A549 (cell line): ENCODE results near the gene GNG7. TPM values are rescaled to one million over a fixed set of nuclear protein-coding genes. Genes with fewer than 3 reads are reported as not detected.
A peak's percentile ranks its signal among the peaks of the same experiment; 100 is the strongest.

Source experiments
- ATAC-seq, 2 experiments: fragments of 200-7000 bp in 1 of 2; fragments of >200 bp in 1 of 2; cut with Nextera tagmentation in 1 of 2; cut with Tn5 transposase in 1 of 2; 3 replicates each; pipeline versions ENCODE4 v1.8.0 to v1.9.1; 2018 to 2020; ENCODE audit warnings: mild to moderate bottlenecking in 1 of 2, moderate library complexity in 1 of 2
- CTCF ChIA-PET: fragments of 300-600 bp; sonication (Branson Sonifier 250); formaldehyde crosslinking; extraction: SDS; loops from one replicate; lab custom pipeline; 2021; ENCODE audit warnings: antibody characterized with exemption, inconsistent platforms; lab: Yijun Ruan, JAX
- POLR2A ChIA-PET: fragments of 350-600 bp; formaldehyde crosslinking; extraction: SDS; loops from one replicate; lab custom pipeline; 2021; ENCODE audit warnings: antibody characterized with exemption, inconsistent platforms; lab: Yijun Ruan, JAX
- DNase-seq, 2 experiments: peaks; one replicate each; pipeline versions ENCODE4 v3.0.0 to v3.0.0-alpha.2; 2011 to 2016; ENCODE audit warnings: low read depth in 1 of 2, low spot score in 1 of 2
- FAIRE-seq: peaks from 2 replicates; lab custom pipeline; 2011; peaks lifted over from hg19 to GRCh38; lab: Jason Lieb, UNC
- H3K27ac ChIP-seq, 2 experiments: fragments of >200 bp; sonication (Bioruptor Twin); formaldehyde crosslinking; 3 replicates each; pipeline ENCODE4 v1.5.1; 2016 to 2017
- H3K4me1 ChIP-seq: fragments of >200 bp; sonication (Bioruptor Twin); formaldehyde crosslinking; 3 replicates; pipeline ENCODE4 v1.6.1; 2016
- H3K4me2 ChIP-seq: fragments of >200 bp; sonication (Bioruptor Twin); formaldehyde crosslinking; 3 replicates; pipeline ENCODE4 v1.6.1; 2016
- H3K4me3 ChIP-seq: fragments of >200 bp; sonication (Bioruptor Twin); formaldehyde crosslinking; 3 replicates; pipeline ENCODE4 v1.5.1; 2016
- H3K9me3 ChIP-seq: fragments of >200 bp; sonication (Bioruptor Twin); formaldehyde crosslinking; 3 replicates; pipeline ENCODE4 v1.6.1; 2016
- ATOH8 ChIP-seq: fragments of 250-450 bp; sonication (Bioruptor Pico); IDR thresholded peaks from 2 replicates; pipeline ENCODE4 v1.5.0; 2020; ENCODE audit warnings: low read depth, mild to moderate bottlenecking, moderate library complexity
- BHLHE40 ChIP-seq: IDR thresholded peaks from 2 replicates; pipeline ENCODE4 v1.6.1; 2012; ENCODE audit warnings: low read depth, low read length, inconsistent platforms
- CHD2 ChIP-seq: fragments of 150-350 bp; IDR thresholded peaks from 2 replicates; pipeline ENCODE4 v1.6.1; 2014; ENCODE audit warnings: low read length; ENCODE audit not compliant: partially characterized antibody
- EHMT2 ChIP-seq: fragments of 200-600 bp; sonication (generic); IDR thresholded peaks from 2 replicates; pipeline ENCODE4 v1.6.1; 2016; ENCODE audit warnings: antibody characterized with exemption, low read depth, mild to moderate bottlenecking, moderate library complexity
- ELK1 ChIP-seq: fragments of 150-350 bp; IDR thresholded peaks from 2 replicates; pipeline ENCODE4 v1.6.1; 2014; ENCODE audit warnings: low read depth, mild to moderate bottlenecking, low read length
- EP300 ChIP-seq, 2 experiments: fragments of >200 bp; sonication (Bioruptor Twin); formaldehyde crosslinking; IDR thresholded peaks; 2 replicates in 1 of 2; 3 replicates in 1 of 2; pipeline ENCODE4 v1.6.1; 2016 to 2017
- FOSB ChIP-seq: fragments of 250-450 bp; sonication (Bioruptor Pico); IDR thresholded peaks from 2 replicates; pipeline ENCODE4 v1.5.0; 2020; ENCODE audit warnings: mild to moderate bottlenecking, moderate library complexity
- FOXS1 ChIP-seq: fragments of 250-450 bp; sonication (Bioruptor Pico); IDR thresholded peaks from 2 replicates; pipeline ENCODE4 v1.5.0; 2020; ENCODE audit warnings: mild to moderate bottlenecking, moderate library complexity
- GATA3 ChIP-seq: IDR thresholded peaks from 2 replicates; pipeline ENCODE4 v1.6.1; 2012; ENCODE audit warnings: borderline replicate concordance
- HDAC2 ChIP-seq: fragments of 200-600 bp; sonication (generic); IDR thresholded peaks from 2 replicates; pipeline ENCODE4 v1.6.1; 2016
- HES2 ChIP-seq: fragments of >200 bp; sonication (Bioruptor Twin); formaldehyde crosslinking; IDR thresholded peaks from 2 replicates; pipeline ENCODE4 v1.6.1; 2016
- HOXA7 ChIP-seq: fragments of 250-450 bp; sonication (Bioruptor Pico); IDR thresholded peaks from 2 replicates; pipeline ENCODE4 v1.5.0; 2020; ENCODE audit warnings: mild to moderate bottlenecking, moderate library complexity
- JUN ChIP-seq, 2 experiments: fragments of >200 bp; sonication (Bioruptor Twin); formaldehyde crosslinking; IDR thresholded peaks; 2 replicates in 1 of 2; 3 replicates in 1 of 2; pipeline ENCODE4 v1.6.1; 2016 to 2017
- JUNB ChIP-seq: fragments of >200 bp; sonication (Bioruptor Twin); formaldehyde crosslinking; IDR thresholded peaks from 2 replicates; pipeline ENCODE4 v1.6.1; 2016
- KDM1A ChIP-seq: fragments of 200-600 bp; sonication (generic); IDR thresholded peaks from 2 replicates; pipeline ENCODE4 v1.6.1; 2016; ENCODE audit warnings: low read depth, mild to moderate bottlenecking
- KDM5A ChIP-seq: fragments of 200-600 bp; sonication (generic); IDR thresholded peaks from 2 replicates; pipeline ENCODE4 v1.6.1; 2016; ENCODE audit warnings: antibody characterized with exemption, mild to moderate bottlenecking
- MAFK ChIP-seq: fragments of 450-650 bp; IDR thresholded peaks from 2 replicates; pipeline ENCODE4 v1.6.1; 2014; ENCODE audit not compliant: partially characterized antibody
- POLR2A ChIP-seq: IDR thresholded peaks from 2 replicates; pipeline ENCODE4 v1.6.1; 2012; ENCODE audit warnings: mild to moderate bottlenecking, low read length
- RARB ChIP-seq: fragments of 250-450 bp; sonication (Bioruptor Pico); IDR thresholded peaks from 2 replicates; pipeline ENCODE4 v1.8.0; 2021; ENCODE audit warnings: mild to moderate bottlenecking, moderate library complexity
- RNF2 ChIP-seq: fragments of 200-600 bp; sonication (generic); IDR thresholded peaks from 2 replicates; pipeline ENCODE4 v1.6.1; 2016; ENCODE audit warnings: low read depth, mild to moderate bottlenecking, antibody characterized with exemption, moderate library complexity, borderline replicate concordance
- SMC3 ChIP-seq: fragments of >200 bp; sonication (Bioruptor Twin); formaldehyde crosslinking; IDR thresholded peaks from 3 replicates; pipeline ENCODE4 v1.6.1; 2018; ENCODE audit warnings: inconsistent platforms
- ZFP36 ChIP-seq: fragments of 450-650 bp; IDR thresholded peaks from 2 replicates; pipeline ENCODE4 v1.6.1; 2014; ENCODE audit warnings: borderline replicate concordance; ENCODE audit not compliant: partially characterized antibody
- ZNF302 ChIP-seq: fragments of 250-450 bp; sonication (Bioruptor Pico); IDR thresholded peaks from 2 replicates; pipeline ENCODE4 v1.9.0; 2021; ENCODE audit warnings: inconsistent platforms, mild to moderate bottlenecking, moderate library complexity
- ZSCAN20 ChIP-seq: fragments of 250-450 bp; sonication (Bioruptor Pico); IDR thresholded peaks from 2 replicates; pipeline ENCODE4 v1.8.0; 2022; ENCODE audit warnings: mild to moderate bottlenecking, moderate library complexity
- WGBS: methylation state at CpG from one replicate; pipeline ENCODE4 v1.1.6; 2017; ENCODE audit errors: missing lambda C conversion rate; 5-methylcytosine and 5-hydroxymethylcytosine counted together
- polyA plus RNA-seq, 4 experiments: library from polyadenylated mRNA; depleted of rRNA in 3 of 4; stranded (reverse); fragments of >200 nt; fragmentation: RNase III in 1 of 4; extraction: RNeasy Plus Mini Kit Qiagen cat#74134 plus additional on column Dnase treatment in 1 of 4; gene quantifications; 2 replicates in 3 of 4; 3 replicates in 1 of 4; pipeline ENCODE4 v1.2.3, GENCODE V29; 2011 to 2017
- TF ChIP-seq, protein P1 (sequence below): IDR thresholded peaks from 2 replicates; pipeline ENCODE4 v1.6.1; 2012

GNG7 gene
- polyA plus RNA-seq, 2 of the 4 experiments (the other 2 are of a cell fraction), result 0.06 to 0.08 TPM

GRCh38 chr19:2484178-2484937 is 218.1 kb downstream of the GNG7 start:
- 81% methylated on average over 11 of the region's 13 CpGs for WGBS
- CTCF ChIA-PET, result no interaction called here
- Histone ChIP-seq H3K4me1 (peaks cover 10% of the 10 kb centered on the region), H3K27ac (0 out of 6 replicates have a peak overlapping the region, but pooled peaks of 1 of the 2 experiments have one; percentile 7), H3K9me3 (no peaks in the 10 kb centered on the region), H3K4me3 (no peak overlapping the region), H3K4me2 (no peak overlapping the region)
- ATAC-seq (no peak), FAIRE-seq (no peak), DNase-seq (no peak)
- no peak for TF ChIP-seq EHMT2
- no peak for TF ChIP-seq MAFK
- TF ChIP-seq SMC3, result no peak
- TF ChIP-seq, protein P1, sequence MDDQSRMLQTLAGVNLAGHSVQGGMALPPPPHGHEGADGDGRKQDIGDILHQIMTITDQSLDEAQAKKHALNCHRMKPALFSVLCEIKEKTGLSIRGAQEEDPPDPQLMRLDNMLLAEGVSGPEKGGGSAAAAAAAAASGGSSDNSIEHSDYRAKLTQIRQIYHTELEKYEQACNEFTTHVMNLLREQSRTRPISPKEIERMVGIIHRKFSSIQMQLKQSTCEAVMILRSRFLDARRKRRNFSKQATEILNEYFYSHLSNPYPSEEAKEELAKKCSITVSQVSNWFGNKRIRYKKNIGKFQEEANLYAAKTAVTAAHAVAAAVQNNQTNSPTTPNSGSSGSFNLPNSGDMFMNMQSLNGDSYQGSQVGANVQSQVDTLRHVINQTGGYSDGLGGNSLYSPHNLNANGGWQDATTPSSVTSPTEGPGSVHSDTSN, result no peak
- no peak for TF ChIP-seq HOXA7 (CRISPR knock-in tag)
- TF ChIP-seq JUN (IDR thresholded peaks at IDR 0.05), result no peak
- no peak for TF ChIP-seq ZNF302 (CRISPR knock-in tag)
- POLR2A ChIA-PET, result interaction anchor here (1.1 kb wide), 1 partner anchor 8 kb away, joined by 8 read pairs; the partner anchor contains the start of gene GADD45B

DNA sequence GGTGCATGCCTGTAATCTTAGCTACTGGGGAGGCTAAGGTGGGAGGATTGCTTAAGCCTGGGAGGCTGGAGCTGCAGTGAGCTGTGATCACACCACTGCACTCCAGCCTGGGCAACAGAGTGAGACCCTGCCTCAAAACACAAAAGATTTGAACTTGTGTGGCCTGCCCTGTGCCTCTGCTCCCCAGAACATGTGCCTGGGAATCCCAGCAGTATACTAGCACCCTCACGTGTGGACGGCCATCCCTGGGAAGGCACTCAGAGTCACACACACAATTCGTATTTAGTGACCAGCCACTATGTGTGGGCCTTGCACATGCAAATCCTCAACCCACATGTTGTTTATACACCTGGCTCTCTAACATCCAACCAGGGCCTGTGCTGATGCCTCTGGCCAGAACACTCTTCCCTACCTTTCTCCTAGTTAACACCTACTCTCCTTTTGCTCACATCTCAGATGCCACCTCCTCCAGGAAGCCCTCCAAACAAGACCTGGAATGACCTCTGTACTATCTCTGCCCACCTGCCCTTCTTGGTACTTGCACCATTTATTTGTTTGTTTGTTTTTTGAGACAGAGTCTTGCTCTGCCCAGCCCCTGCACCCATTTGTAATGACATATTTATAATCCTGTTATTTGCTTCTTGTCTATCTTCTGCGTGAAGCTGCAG is 218.9 kb downstream of the GNG7 start:
- ChIA-PET POLR2A (interaction anchor here (1.1 kb wide), 1 partner anchor 8 kb away, joined by 8 read pairs; the partner anchor contains the start of gene GADD45B), CTCF (no interaction called here)
- FAIRE-seq, result no peak
- Histone ChIP-seq H3K4me2 (no peak overlapping the region), H3K27ac (no peak overlapping the region), H3K9me3 (no peaks in the 10 kb centered on the region), H3K4me1 (peaks cover 9% of the 10 kb centered on the region), H3K4me3 (no peak overlapping the region)
- no peak for TF ChIP-seq KDM1A
- TF ChIP-seq ATOH8 (CRISPR knock-in tag), result no peak
- TF ChIP-seq BHLHE40, result no peak
- TF ChIP-seq ZFP36, result peak; percentile 67
- DNase-seq, result no peak
- no peak for ATAC-seq
- 82% methylated on average over 4 of the region's 4 CpGs for WGBS

GRCh38 chr19:2483084-2483483 is 219.4 kb downstream of the GNG7 start:
- TF ChIP-seq ELK1, result no peak
- no peak for TF ChIP-seq POLR2A
- ChIA-PET CTCF (no interaction called here), POLR2A (no interaction called here)
- no peak overlapping the region for H3K27ac ChIP-seq
- WGBS, result 76% methylated on average over 6 of the region's 6 CpGs
- DNase-seq (no peak), ATAC-seq (no peak), FAIRE-seq (no peak)
- no peaks in the 10 kb centered on the region for H3K9me3 ChIP-seq
- peaks cover 9% of the 10 kb centered on the region for H3K4me1 ChIP-seq
- H3K4me3 ChIP-seq, result no peak overlapping the region
- no peak overlapping the region for H3K4me2 ChIP-seq

DNA sequence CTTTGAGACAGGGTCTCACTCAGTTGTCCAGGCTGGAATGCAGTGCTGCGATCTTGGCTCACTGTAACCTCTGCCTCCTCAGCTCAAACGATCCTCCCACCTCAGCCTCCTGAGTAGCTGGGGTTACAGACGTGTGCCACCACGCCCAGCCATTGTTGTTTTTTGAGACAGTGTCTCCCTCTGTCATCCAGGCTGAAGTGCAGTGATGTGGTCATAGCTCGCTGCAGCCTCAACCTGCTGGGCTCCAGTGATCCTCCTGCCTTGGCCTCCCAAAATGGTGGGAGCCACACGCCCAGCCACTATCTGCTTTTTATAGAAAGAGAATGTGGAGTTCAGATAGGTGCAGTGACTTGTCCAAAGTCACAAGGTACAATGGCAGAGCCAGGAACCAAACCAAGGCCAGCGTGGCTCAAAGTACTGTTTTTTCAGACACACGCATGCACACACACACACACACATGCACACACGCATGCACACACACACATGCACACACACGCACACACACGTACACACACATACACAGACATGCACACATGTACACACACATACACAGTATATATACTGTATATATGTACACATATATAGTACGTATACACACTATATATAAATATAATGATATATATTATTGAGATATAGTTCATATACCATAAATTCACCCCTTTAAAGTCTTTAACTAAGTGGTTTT is 220.0 kb downstream of the GNG7 start:
- ATAC-seq, result no peak
- ChIA-PET CTCF (interaction anchor here (1.3 kb wide), 1 partner anchor 132 kb away, joined by 4 read pairs; no protein-coding TSS in a partner anchor), POLR2A (no interaction called here)
- no peaks in the 10 kb centered on the region for H3K9me3 ChIP-seq
- no peak for DNase-seq
- FAIRE-seq, result no peak
- no peak overlapping the region for H3K4me2 ChIP-seq
- WGBS, result 76% methylated on average over 12 of the region's 12 CpGs
- no peak overlapping the region for H3K4me3 ChIP-seq
- H3K27ac ChIP-seq, result no peak overlapping the region
- peaks cover 9% of the 10 kb centered on the region for H3K4me1 ChIP-seq
- TF ChIP-seq RNF2, result no peak
- no peak for TF ChIP-seq ZSCAN20 (CRISPR knock-in tag)
- TF ChIP-seq GATA3, result no peak
- TF ChIP-seq EHMT2, result no peak
- no peak for TF ChIP-seq RARB
- TF ChIP-seq EP300 (IDR thresholded peaks at IDR 0.05), result no peak
- no peak for TF ChIP-seq HES2
- TF ChIP-seq FOXS1 (CRISPR knock-in tag), result no peak
- TF ChIP-seq CHD2, result no peak
- no peak for TF ChIP-seq SMC3
- no peak for TF ChIP-seq ELK1
- no peak for TF ChIP-seq HDAC2
- TF ChIP-seq JUNB, result no peak
- no peak for TF ChIP-seq FOSB (CRISPR knock-in tag)
- TF ChIP-seq KDM5A, result no peak
